Measurements from ENCODE around the gene PIK3CB. TPM values are rescaled to one million over a fixed set of nuclear protein-coding genes. Genes with fewer than 3 reads are reported as not detected.
"Not testable (repeated sequence)": the region's sequence is repeated elsewhere in the genome, so short reads cannot be mapped to it uniquely, and the experiment has no call there.

Gene PIK3CB
- total RNA-seq, 1 experiment from 2014 or later, result 10.3 TPM

DNA sequence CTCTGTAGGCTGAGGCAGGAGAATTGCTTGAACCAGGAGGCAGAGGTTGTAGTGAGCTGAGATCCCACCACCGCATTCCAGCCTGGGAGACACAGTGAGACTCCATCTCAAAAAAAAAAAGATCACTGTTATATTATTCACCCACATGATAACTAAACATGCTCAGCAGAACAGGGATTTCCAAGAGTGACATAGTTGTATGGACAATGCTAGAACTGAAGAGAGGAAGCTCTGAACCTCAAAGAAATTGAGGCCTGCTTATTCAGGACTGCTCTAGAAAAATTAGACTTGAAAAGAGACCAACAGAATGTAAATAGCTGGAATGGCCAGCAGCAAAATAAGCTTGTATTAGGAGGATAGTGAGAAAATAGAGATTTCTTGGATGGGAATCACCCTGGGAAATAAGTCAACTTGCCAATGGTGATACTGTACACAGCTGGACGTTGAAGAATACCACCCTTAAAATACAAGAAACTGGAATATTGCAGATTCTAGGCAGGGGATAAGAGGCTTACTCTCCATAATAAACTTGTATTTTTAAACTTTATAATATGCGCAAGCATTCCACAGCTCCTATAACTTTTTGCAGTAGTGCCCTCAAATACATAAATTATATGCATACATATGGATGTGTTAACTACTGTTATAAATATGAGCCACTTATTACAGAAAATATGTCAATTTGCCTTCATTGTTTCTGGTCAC, 28.2 kb downstream of the PIK3CB start:
- DNase-seq (ENCODE audit: low spot score), result no peak

DNA sequence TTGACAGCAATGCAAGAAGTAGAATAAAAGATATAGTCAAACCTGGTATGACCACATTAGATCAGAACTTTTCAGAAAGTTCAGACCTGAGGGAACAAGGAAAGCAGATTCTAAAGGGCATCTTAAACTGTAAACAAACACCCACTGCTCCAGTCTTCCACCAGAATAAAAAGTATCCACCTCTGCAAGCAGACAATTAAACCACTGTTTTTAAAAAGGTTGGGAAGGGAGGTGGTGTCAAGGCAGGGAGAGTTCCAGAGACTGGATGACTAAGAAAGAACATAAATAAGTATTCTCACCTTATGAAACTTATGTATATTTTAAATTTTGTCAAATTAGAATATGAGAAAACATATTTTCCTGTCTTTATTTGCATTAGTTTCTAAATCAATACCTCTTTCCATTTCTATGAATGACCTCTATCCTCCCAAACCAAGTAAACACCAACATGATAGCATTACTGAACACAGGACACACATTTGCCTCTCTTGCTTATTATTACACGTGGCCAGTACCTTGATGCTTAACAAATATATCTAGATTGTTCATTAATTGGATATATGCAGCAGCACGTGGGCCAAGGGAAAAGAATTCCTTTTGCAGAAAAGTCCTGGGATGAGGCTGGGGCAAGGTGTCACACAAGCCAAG, 31.6 kb downstream of the PIK3CB start:
- no peak for DNase-seq (ENCODE audit: low spot score)

DNA sequence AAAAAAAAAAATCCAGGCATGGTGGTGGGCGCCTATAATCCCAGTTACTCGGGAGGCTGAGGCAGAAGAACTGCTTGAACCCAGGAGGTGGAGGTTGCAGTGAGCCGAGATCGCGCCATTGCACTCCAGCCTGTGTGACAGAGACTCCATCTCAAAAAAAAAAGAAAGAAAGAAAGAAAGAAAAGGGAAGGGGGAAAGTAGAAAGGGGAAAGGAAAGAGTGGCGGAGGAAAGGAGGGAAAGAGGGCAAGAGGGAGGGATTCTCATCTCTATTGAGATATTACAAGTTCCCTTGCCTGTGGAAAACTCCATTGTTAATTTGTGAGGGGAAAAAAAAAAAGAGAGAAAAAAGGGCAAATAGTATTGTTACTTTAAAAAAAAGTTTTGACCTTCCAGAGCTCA, 32.5 kb downstream of the PIK3CB start:
- not testable (repeated sequence) for DNase-seq (ENCODE audit: low spot score)

DNA sequence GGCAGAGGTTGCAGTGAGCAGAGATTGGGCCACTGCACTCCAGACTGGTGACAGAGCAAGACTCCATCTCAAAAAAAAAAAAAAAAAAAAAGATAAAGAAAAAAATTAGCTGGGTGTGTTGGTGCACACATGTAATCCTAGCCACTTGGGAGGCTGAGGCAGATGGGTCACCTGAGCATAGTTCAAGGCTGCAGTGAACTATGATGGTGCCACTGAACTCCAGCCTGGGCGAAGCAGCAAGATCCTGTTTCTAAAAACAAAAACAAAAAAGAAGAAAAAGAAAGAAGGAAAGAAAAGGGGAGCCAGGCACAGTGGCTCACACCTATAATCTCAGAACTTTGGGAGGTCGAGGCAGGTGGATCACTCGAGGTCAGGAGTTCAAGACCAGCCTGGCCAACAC, 32.9 kb downstream of the PIK3CB start:
- no peak for DNase-seq (ENCODE audit: low spot score)

DNA sequence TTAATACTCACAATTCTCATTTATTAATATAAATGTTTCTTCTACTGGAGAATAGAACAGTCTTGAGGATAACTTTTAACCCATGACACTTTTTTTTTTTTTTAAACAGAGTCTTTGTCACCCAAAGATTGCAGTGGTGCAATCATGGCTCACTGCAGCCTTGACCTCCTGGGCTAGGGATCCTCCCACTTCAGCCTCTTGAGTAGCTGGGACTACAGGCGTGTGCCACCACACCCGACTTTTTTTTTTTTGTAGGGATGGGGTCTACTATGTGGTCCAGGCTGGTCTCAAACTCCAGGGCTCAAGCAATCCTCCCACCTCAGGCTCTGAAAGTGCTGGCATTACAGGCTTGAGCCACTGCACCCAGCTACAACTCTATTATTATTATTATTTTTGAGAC, 34.5 kb downstream of the PIK3CB start:
- no peak for DNase-seq (ENCODE audit: low spot score)

DNA sequence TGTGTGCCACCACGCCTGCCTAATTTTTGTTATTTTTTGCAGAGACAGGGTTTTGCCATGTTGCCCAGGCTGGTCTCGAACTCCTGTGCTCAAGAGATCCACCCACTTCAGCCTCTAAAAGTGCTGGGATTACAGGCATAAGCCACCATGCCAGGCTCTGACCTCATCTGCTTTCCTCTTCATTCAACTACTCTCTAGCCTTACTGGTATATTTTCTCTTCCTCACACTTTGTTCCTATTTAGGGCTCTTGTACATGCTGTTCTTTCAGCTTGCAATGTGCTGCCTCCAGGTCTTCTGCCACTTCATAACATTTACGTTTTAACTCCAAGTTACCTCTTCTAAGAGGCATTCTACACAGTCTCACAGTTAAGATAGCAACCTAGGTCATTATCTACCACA, 34.9 kb downstream of the PIK3CB start:
- no peak for DNase-seq (ENCODE audit: low spot score)

DNA sequence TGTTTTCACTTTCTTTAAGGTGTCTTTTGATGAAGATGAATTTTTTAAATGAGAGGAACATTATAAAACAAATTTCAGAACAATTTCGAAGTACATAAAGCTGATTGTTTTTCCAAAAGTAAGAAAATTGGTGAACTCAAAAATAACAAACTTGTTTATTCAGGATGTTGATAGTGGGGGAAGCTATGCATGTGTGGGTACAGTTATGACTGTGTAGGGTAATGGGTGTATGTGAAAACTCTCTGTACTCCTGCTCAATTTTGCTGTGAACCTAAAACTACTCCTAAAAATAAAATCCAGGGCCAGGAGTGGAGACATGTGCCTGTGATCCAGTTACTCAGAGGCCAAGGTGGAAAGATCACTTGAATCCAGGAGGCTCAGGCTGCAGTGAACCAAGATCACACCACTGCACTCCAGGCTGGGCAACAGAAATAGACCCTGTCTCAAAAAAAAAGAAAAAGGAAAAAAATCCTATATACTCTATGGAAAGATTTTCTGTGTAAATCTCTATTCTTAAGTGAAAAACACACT, 37.2 kb downstream of the PIK3CB start:
- no peak for DNase-seq (ENCODE audit: low spot score)

DNA sequence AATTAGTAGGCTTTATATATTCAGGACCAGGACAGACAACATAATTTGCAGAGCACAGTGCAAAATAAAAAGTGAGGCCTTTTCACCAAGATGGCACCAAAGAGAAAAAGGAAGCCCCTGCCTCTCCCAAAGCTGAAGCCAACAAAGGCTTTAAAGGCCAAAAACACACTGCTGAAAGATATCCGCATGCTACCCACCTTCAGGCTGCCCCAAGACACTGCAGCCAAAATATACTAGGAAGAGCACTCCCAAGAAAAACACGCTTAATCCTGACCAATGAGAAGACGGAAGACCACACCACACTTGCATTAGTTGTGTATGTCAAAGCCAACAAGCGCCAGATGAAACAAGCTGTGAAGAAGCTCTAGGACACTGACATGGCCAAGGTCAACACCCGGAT, 38.0 kb downstream of the PIK3CB start:
- DNase-seq (ENCODE audit: low spot score), result no peak

DNA sequence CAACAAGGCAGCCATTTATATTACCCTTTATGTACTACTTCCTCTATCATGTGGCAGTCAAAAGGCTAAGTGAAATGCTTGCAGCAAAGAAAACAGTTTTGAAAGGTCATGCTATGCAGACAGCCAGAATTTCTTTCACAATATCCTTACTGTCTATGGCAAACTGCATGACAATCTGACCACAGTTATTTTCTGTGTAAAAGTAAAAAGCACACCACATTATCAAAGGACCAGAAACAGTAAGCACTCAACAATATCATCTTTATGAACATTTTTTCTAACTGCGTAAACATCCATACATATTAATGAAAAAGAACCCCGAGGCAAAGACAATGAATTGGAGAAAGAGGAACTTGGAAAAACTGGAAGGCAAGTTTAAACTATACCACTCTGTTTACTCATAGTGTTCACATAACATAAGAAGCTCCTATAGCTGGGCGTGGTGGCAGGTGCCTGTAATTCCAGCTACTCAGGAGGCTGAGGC, 47.9 kb downstream of the PIK3CB start:
- no peak for DNase-seq (ENCODE audit: low spot score)

DNA sequence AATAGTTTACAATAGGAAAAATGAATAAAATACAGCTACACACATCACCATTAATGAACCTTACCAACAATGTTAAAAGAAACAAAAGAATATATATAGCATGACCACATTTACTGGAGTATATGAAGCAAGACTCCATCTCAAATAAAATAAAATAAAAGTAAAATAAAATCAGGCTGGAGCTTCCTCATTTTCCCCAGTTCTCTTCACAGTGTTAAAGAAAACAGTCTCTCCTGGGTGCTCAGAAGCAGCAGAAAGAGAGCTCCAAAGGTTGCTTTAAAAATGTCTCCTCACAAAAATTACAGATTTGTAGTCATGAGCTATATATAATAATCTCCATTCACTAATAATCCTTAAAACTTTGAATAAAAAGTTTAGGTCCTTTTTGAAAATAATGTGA, 48.8 kb downstream of the PIK3CB start:
- no peak for DNase-seq (ENCODE audit: low spot score)

DNA sequence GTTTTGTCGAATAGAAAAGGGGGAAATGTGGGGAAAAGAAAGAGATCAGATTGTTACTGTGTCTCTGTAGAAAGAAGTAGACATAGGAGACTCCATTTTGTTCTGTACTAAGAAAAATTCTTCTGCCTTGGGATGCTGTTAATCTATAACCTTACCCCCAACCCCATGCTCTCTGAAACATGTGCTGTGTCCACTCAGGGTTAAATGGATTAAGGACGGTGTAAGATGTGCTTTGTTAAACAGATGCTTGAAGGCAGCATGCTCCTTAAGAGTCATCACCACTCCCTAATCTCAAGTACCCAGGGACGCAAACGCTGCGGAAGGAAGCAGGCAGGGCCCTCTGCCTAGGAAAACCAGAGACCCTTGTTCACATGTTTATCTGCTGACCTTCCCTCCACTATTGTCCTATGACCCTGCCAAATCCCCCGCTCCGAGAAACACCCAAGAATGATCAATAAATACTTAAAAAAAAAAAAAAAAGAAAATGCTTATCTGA, 49.3 kb downstream of the PIK3CB start:
- not testable (repeated sequence) for DNase-seq (ENCODE audit: low spot score)

DNA sequence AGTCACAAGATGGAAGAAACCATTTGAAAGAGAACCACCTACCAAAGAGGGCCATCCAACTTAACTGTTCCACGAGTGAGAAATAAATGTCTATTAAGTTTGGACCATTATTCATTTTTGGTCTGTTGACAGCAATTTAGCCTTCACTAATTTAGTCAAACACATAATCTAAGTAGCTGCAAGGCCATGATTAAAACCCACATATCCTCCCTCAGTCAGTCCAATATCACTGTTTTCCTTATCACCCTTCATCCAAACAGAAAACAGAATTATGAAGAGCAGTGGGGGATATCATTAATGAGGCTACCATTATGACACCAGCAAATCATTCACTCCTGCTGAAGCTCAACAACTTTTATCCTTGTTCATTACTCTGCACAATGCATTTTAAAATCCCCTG, 52.0 kb downstream of the PIK3CB start:
- DNase-seq (ENCODE audit: low spot score), result no peak

DNA sequence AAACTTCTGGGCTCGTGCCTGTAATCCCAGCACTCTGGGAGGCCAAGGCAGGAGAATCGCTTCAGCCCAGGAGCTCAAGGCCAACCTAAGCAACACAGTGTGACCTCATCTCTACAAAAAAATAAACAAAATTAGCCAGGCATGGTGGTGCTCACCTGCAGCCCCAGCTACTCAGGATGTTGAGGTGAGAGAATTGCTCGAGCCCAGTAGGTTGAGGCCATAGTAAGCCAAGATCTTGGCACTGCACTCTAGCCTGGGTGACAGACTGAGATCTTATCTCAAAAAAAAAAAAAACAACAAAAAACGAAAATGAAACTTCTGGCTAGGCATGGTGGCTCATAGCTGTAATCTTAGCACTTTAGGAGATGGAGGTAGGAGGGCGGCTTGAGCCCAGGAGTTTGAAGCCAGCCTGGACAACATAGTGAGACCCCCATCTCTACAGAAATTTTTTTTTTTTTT, 53.7 kb downstream of the PIK3CB start:
- no peak for DNase-seq (ENCODE audit: low spot score)

DNA sequence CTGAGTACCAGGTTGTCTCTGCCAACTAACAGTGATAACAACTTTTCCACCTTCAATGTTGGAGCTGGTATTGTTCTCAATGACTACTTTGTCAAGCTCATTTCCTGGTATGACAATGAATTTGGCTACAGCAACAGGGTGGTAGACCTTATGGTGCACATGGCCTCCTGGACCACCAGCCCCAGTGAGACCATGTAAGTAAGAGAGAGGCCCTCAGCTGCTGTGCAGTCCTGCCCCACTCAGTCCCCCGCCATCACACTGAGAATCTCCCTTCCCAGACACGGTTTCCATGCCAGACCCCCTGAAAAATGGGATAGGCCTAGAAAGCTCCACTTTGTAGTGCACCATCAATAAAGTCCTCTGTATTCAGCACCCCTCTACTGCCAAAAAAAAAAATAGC, 56.1 kb downstream of the PIK3CB start:
- DNase-seq (ENCODE audit: low spot score), result no peak

DNA sequence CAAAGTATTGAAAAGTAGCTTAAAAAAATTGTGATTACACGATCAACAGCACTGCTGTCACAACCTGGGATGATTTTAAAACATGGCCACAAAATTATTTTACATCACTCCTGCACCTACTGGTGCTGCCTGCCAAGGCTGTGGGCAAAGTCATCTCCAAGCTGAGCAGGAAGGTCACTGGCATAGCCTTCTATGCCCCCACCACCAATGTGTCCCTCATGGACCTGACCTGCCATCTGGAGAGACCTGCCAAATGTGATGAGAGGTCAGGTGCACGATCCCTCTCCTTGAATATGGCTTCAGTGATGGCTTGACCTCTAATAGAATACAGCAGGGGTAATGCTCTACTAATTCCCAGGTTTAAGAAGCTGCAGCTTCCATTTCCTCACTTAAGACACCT, 57.8 kb downstream of the PIK3CB start:
- no peak for DNase-seq (ENCODE audit: low spot score)

DNA sequence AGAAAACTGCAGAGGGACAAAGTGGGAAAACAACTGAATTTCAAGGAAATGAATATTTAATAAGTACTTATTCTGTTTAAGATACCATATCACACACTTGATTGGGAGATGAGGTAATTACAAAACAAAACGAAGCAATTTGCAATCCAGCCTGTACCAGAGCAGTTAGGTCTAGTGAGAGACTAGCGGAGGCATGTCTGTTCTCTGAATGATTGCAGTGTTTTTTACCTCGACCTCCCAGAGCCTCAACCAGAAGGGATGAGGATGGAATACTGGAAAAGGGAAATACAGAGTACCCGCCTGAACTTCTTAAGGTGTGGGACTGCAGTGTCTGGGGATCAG, 59.5 kb downstream of the PIK3CB start:
- DNase-seq (ENCODE audit: low spot score), result no peak

DNA sequence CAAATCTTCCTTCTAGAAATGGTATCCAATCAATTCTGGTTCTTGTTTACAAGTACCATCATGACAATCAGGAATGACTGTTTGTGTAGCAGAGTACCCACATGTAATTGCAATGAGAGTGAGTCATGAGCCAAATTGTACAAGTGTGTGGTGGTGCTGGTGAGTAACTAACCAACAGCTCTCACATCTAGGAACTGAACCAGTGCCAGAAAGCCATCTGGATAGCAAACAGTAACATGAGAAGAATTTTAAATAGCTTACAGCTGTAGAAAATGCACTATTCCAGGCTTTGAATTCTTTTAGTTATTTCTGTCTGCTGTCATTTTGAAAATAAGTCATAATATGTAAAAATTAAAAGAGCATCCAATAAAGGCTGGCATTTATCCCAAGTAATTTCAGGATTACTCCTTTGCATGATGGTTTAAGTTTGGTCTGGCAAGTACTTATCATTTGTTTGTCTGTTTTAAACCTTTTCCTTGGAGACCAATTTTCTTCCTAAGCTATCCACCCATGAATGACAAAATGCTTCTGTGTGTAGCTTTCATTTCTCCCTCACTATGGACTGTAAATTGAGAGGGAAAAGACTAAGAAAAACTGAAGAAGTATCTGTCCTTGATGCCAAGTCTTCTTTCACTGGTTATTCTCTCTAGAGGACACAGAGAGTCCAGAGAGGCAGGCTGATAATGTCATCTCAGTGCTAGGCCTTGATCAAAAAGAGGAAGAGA, 60.0 kb downstream of the PIK3CB start:
- peak; percentile 59 for DNase-seq (ENCODE audit: low spot score)

DNA sequence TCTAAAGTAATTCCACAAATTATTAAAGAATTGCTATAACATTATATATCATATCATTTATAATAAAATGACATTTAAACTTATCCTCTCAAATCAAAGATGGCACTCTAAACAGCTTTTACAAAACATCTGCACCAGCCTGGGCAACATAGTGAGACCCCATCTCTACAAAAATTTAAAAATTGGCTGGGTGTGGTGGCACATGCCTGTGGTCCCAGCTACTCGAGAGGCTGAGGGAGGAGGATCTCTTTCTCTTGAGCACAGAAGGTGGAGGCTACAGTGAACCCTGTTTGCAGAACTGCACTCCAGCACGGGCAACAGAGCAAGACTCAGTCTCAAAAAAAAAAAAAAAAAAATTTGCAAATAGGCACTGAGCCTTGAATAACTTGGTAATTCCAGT, 63.1 kb downstream of the PIK3CB start:
- DNase-seq (ENCODE audit: low spot score), result no peak

DNA sequence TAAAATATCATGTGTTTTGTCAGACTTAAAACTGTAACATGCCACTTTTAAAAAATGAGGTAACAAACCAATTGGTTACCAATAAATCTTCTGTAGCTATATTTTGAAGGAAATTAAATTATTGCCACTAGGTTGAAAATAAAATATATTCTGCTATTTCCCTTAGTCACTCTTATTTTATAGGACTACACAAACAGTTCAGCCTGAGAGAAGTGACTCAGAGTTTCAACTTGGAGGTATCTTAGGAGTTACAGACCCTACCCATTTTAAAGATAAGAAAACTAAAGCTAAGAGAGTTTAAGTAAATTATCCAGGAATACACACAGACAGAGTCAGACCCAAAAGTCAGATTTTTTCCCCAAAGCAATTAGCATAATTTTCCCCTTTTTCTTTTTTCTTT, 65.1 kb downstream of the PIK3CB start:
- no peak for DNase-seq (ENCODE audit: low spot score)

DNA sequence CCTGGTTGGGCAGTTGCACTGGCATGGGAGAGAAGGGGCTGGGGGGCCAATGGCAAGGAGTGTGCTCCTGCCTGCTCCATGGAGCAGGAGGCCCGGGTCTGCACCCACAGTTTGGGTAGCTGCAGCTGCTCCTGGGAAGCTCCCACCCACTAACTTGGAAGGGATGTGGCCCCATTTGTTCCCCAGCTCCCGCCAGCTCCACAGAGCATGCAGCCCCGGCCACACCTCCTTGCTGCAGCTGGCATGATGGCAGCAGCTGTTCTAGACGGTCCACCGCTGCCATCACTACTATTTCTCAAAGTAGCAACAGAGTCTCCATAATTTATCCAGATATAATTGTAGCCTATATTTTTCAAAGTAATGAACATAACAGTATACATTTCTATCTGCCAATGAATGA, 65.8 kb downstream of the PIK3CB start:
- DNase-seq (ENCODE audit: low spot score), result no peak

DNA sequence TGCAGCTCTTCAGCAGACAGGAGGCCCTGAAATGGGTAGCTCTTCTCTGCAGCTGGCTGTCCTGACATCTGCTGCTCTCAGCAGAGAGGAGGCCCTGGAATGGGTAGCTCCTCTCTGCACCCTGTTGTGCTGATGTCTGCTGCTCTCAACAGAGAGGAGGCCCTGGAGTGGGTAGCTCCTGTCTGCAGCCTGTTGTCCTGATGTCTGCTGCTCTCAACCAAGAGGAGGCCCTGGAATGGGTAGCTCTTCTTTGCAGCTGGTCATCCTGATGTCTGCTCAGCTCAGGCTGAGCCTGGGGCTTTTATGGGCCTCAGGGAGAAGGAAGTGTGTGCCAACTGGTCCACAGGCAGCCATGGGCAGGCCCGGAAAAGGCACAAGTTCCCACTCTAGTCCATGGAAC, 66.6 kb downstream of the PIK3CB start:
- no peak for DNase-seq (ENCODE audit: low spot score)

DNA sequence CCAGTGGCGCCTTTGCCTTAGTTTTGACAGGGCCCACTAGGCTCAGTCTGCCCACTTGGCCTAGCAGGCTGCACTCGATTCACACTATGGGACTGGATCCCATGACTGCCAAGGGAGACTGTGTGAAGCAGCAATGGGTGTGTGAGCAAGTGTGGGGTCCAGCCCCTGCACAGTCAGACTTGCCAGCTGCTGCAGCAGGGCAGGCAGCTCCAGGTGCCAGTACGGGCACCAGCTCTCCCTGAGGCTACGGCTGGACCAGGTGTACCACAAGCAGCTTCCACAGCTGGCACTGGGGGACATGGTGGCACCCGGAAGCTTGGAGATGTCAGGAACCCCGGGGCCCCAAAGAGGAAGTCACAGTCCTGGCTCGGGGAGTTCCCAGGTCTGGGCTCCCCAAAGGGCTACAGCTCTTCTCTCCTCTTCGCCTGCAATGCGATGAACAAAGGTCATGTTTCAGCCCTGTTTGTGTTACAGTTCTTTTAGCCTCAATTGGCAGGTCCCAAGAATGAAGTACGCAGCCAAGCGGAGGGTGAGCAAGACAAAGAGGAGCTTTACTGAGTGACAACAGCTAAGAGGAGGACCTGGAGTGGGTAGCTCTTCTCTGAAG, 67.1 kb downstream of the PIK3CB start:
- no peak for DNase-seq (ENCODE audit: low spot score)
